ENCODE results near the gene H6PD.

H6PD gene

DNA sequence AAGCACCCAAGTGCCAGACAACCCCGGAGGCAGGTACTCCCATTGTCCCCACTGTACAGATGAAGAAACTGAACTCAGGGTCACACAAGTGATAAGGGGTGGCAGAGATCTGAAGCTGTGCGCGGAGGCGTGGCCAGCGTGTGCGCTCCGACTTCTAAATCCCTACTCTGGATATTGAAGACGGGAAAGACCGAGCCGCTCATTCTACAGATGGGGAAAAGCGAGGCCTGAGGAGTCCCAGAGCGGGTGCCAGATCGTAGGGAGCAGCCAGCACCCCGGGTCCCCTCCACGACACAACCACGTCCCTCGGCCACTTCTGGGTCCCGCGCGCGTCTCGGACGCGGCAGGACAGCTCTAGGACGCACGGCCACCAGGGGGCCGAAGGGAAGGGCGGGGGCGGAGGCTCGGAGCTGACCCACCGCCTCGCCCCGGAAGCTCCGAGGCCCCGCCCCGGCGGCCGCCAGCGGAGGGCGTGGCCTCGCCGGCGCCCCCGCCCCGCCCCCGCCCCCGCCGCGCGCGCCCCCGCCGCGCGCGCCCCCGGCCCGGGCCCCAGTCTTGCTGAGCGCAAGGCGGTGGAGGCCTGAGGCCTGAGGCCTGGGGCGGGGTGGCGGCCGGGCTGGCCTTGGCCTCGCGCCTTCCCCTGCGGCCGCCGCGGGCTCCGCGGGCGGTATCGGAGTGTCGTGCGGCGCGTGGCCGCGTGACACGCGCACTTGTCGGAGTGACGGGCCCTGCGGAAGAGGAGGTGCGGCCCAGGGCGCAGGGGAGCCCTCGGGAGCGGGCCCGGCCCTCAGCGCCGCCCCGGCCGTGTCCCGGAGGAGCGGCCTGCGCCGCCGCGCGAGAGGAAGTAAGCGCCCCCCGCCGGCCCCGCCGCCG is at the start of gene H6PD:
TSS of gene H6PD (plus strand) at position 552 of the 873 bp plus-strand sequence. CDS start 10,161 bp downstream, outside the sequence.
- no peak for DNase-seq

DNA sequence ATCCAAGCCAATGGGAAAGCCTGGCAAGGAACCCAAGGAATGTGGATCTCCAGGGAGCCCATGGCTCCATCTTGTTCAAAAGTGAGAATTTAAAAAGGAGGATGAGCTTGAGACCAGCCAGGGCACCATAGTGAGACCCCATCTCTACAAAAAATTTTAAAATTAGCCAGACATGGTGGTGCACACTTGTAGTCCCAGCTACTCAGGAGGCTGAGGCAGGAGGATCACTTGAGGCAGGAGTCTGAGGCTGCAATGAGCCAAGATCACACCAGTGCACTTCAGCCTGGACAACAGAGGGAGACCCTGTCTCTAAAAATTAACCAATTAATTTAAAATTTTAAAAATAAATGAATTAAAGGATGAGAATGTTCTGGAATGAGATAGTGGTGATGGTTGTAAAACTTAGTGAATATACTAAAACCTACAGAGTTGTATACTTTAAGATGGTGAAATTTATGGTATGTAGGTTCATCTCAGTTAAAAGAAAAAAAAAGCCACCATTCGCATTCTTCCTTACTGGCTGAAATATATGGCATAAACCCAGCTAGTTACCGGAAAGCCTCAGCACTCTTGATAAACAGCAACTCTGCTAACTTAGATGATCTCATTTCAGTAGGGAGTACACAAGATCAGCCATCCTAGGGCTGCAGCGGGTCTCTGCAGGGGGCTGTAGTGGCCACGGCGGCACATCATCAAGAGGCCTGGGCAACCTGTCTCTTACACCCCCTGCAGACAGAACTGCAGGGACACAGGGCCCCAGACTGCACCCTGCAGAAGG is 48.3 kb upstream of the H6PD start:
- no peak for DNase-seq

GRCh38 chr1:9187004-9187403 is 47.6 kb upstream of the H6PD start:
- no peak for DNase-seq

- DNase-seq: no peak
These were observed 44.3 kb upstream of the H6PD start for GRCh38 chr1:9190234-9190633.

DNA sequence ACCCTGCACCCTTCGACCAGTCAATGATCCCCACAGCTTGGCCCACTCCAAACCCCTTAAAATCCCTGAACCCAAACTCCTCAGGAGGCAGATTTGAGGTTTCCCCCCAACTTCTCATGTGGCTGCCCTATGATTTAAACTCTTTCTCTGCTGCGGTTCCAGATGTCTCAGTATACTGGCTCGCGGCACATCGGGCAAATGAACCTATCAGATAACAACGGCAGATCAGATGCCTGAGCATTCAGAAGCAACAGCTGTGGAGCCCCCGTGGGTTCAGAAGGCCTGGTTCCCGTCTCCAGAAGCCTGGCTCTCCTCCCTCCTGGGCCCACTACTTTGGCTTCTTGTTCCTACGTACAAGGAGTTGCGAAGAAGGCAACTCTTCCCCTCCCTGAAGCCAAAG is 43.3 kb upstream of the H6PD start:
- no peak for DNase-seq

- DNase-seq: no peak
These were observed 41.9 kb upstream of the H6PD start for GRCh38 chr1:9192578-9193232.

- no peak for DNase-seq
These were observed 41.3 kb upstream of the H6PD start for GRCh38 chr1:9193233-9193625.

GRCh38 chr1:9194024-9194423 is 40.5 kb upstream of the H6PD start:
- DNase-seq: no peak

- DNase-seq: no peak
These were observed 38.9 kb upstream of the H6PD start for GRCh38 chr1:9195651-9196050.

DNA sequence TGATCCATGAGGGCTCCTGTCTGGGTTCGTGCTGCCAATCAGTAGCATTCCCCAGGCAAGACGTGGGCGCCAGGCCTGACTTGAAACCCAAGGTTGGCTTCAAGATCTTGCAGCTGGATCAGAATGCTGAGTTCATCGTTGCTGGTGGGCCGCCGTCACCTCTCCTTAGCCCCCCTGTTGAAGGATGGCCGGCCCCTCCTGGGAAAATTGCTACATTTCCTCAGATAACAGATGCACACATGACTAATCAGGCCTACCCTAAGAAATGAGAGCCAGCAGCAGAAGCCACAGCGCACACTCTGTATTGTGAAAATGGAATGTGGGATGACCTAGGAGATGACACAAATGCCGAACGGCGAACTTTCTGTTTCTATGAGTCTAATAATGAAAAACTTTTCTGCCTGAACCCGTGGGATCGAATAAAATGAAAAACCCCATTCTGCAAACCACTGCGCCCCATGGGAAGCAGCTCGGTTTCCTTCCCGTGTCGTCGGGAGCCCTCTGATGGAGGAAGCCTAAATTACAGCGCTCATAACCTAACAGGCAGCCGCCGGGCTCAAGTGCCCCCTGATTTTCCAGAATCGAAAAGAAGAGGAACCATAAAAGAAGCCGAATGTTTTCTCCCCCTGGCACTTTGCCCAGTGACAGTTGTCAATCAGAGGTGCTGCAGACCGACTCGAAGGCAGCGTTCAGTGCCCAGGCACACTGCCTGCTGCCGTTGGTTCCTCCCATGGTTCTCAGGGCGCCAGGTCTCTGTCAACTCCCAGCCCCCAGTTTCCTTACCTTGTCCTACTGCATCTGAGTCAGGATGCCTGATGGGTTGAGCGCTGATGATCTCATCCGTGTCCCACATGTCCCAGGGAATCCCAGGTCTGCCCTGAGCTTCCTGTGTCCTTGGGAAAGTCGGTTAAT is 38.2 kb upstream of the H6PD start:
- DNase-seq: no peak

DNA sequence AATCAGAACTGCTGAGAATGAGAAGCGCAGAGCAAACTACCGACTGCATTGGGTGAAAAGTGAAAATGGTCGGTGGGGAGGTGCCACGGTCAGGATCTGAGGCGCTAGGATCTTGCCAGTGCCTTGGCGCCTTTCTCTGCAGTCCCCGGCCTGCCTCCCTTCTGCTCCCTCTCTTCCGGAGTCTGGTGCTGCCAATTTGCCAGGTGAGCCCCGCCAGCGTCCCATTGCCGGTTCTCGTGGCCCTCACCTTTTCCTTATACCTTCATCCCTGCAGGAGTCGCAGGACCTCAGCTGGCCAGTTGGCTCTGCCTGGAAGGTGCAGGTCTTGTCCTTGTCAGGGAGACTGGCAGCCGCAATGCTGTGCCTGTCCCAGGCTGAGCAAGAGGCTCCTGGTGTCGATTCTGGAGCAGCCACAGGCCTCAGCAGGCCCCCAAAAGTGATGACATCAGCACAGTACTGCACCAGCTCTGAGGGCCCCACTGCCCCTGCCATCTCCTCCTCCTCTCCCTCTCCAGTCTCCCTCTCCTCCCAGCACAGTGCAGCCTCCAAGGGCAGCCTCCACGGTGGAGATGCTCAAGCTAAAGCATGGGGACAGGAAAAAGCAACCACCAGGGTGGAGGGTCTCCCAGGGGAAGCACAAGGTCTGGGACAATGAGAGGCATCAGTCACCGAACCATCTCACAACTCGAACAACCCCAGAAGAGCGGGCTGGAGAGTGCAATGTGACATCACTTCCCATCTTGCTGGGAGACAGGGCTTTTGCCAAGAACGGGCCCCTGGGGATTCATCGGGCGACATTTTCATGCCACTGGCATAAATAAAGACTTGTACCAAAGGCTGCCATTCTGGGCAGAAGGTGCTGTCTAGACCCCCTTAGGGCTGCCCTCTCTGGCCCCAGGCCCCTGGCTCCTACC is 37.1 kb upstream of the H6PD start:
- no peak for DNase-seq

GRCh38 chr1:9198538-9199361 is 35.8 kb upstream of the H6PD start:
- DNase-seq: no peak

DNA sequence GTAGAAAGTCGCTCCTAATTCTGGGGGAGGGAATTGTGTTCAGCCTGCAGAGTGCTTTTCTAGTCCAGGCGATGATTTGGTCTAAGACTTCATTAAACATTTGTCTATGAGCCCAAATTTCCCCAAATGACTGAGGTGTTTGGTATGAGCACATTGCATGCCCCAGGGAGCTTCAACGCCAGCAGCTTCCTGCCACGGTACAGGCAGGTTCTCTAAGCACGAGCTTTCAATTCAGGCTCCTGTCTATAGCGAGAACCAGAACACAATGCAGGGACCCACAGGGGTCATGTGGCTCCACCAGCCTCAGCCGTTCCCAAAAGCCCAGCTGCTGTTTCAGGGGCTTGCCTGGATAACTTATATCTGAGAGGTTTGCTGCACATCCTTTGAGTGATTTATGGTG is 34.1 kb upstream of the H6PD start:
- DNase-seq: no peak

DNA sequence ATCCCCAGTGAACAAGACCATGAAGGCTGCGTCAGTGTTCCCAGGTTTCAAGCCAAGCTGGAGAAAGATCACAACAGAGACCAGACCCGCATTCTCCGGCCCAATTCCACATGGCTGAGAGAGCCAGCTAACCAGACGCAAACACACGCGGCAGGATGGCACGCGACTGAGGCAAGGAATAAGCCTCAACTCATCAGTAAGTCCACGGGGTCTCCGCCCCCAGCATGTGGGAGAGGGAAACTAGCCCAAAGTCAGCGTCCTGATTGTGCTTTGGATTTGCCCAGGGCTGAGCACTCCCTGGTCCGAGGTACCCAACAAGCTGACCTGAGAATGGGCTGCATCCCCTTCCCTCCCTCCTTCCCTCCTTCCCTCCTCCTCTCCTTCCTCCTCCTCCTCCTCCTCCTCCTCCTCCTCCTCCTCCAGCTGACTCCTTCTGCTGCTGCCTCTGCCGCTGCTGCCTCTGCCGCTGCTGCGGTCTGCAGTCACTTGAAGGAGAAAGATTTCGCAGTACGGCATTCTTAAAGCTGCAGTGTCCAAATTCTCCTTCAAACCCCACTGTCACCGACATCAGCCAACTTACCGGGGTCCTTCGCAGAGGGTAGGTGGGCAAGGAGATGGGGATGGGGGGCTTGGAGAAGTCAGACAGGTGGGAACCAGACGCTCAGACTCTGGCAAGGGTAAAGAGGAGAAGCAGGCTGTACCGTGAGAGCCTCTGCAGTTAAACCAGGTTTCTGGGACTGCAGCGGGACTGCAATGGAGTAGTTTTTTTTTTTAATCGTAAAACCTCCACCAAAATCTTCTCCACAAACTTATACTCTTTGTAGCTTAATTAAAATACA is 33.0 kb upstream of the H6PD start:
- DNase-seq: no peak

DNA sequence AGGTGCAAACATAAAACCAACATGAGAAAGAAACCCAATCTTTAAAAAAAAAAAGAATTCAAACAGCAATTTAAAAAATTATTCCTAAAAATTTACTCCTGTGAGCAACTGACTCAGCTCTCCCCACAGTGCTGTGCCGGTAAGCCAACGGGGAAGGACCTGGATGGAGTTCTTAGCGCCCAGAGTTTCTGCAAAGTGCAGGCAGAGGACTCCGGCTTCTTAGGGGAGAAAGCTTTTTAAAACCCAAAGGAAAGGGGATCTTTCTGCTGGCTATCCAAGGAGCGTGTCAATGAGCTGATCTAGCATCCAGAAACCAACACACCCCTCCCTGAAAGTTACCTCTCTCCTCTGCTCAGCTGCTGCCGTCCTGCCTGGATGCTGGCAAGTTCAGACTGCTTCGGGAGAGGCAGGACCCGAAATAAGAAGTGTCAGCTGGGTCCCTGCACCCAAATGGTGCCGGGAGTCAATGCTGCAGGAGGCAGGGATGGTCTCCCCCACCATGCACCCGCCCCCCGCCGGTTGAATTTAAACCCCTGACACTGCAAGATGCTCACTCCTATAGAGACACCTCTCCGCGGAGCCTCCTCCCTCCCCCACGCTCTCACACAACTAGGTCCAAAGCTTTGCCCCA is 32.2 kb upstream of the H6PD start:
- DNase-seq: no peak

GRCh38 chr1:9203511-9203982 is 31.0 kb upstream of the H6PD start:
- DNase-seq: no peak

GRCh38 chr1:9204156-9204720 is 30.3 kb upstream of the H6PD start:
- no peak for DNase-seq

DNA sequence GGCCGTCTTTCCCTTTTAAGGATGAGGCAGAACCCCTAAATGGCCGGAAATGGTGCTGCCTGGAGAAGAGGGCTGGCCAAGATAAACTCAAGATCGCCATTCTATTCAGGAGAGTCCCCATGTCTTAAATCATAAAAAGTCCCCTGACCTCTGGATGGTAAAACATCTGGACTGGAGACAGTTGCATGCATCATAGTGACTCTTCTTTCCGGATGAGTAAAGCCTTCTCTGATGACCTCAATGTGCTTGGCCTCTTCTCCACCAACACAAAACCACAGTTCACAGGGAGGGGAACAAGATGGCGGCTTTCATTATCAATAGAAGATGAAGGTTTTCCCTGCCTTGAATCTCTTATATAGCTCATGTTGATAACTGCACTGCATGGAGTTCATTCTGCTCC is 27.5 kb upstream of the H6PD start:
- DNase-seq: no peak

- no peak for DNase-seq
These were observed 26.9 kb upstream of the H6PD start for GRCh38 chr1:9207715-9208114.
